ENCODE data around the gene SLCO3A1.

- TF ChIP-seq EZH2 (IDR thresholded peaks at IDR 0.05; ENCODE audit: insufficient read depth, poor library complexity, severe bottlenecking): no peak
- no peak for TF ChIP-seq EZH2phosphoT487 (IDR thresholded peaks at IDR 0.05; ENCODE audit: insufficient read depth, low read depth)
These were observed 307.6 kb downstream of the SLCO3A1 start for GRCh38 chr15:92161039-92161670.

All from GM23248 (cell line).